Measurements from ENCODE around the gene RPS6KA4.

DNA sequence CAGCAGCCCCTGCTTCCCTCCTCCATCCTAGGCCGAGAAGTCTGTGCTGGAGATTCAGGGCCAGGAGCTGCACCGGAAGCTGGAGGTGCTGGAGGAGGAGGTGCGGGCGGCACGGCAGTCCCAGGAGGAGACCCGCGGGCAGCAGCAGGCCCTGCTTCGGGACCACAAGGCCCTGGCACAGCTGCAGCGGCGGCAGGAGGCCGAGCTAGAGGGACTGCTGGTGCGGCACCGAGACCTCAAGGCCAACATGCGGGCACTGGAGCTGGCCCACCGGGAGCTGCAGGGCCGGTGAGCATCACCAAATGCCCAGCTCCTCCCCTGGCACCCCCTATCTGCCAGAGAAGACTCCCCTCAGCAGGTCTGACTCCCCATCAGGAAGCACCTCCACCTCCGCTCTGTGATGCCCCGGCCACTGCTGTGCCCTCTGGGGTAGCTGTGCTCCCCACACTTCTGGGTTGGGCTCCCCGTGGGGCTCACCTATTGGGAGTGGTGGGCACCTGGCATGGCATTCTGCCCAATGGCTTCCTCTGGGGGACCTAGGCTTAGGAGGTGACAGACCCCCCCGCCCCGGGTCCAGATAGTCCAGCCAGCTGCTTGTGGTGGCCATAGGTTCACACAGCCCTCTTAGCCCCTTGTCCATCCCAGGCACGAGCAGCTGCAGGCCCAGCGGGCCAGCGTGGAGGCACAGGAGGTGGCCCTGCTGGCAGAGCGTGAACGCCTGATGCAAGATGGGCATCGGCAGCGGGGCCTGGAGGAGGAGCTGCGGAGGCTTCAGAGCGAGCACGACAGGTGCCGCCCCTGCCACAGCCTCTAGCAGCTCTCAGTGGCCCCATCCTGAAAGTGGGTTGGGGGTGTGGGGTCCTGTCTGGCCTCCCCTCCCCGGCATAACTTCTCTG is 6.6 kb upstream of the RPS6KA4 start:
- no peak for TF ChIP-seq POLR2A (IDR thresholded peaks at IDR 0.05; ENCODE audit: low read depth)
- TF ChIP-seq, protein P1, sequence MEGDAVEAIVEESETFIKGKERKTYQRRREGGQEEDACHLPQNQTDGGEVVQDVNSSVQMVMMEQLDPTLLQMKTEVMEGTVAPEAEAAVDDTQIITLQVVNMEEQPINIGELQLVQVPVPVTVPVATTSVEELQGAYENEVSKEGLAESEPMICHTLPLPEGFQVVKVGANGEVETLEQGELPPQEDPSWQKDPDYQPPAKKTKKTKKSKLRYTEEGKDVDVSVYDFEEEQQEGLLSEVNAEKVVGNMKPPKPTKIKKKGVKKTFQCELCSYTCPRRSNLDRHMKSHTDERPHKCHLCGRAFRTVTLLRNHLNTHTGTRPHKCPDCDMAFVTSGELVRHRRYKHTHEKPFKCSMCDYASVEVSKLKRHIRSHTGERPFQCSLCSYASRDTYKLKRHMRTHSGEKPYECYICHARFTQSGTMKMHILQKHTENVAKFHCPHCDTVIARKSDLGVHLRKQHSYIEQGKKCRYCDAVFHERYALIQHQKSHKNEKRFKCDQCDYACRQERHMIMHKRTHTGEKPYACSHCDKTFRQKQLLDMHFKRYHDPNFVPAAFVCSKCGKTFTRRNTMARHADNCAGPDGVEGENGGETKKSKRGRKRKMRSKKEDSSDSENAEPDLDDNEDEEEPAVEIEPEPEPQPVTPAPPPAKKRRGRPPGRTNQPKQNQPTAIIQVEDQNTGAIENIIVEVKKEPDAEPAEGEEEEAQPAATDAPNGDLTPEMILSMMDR (IDR thresholded peaks at IDR 0.05): no peak

Data from esophagus muscularis mucosa (tissue), 3 donors.